ENCODE measurements around the gene PNPLA3. TPM values are rescaled to one million over a fixed set of nuclear protein-coding genes. Genes with fewer than 3 reads are reported as not detected.

PNPLA3 gene
- total RNA-seq, 2 experiments from 2014 or later = not detected

- no peak for DNase-seq (ENCODE audit: low spot score)
- CTCF ChIA-PET (ENCODE audit: unreplicated experiment) = no interaction called here
- Histone ChIP-seq H3K27ac (ENCODE audit: low read depth, low read length, poor library complexity, severe bottlenecking) (no peak overlapping the region), H4K20me1 (ENCODE audit: insufficient read depth, low read length) (no peaks in the 10 kb centered on the region), H3K4me3 (ENCODE audit: low read depth, low read length, poor library complexity, severe bottlenecking) (no peak overlapping the region), H3K4me2 (ENCODE audit: low read length) (no peak overlapping the region), H3K4me1 (ENCODE audit: insufficient read depth, low read length, poor library complexity, severe bottlenecking) (peaks cover 8% of the 10 kb centered on the region), H3K9me3 (ENCODE audit: low read length) (no peaks in the 10 kb centered on the region), H2AFZ (ENCODE audit: low read length) (no peak overlapping the region), H3K36me3 (ENCODE audit: insufficient read depth, low read length) (no peaks in the 10 kb centered on the region), H3K9me2 (ENCODE audit: insufficient read depth, low read length) (no peaks in the 10 kb centered on the region), H3K79me2 (ENCODE audit: insufficient read depth, low read depth, low read length) (no peaks in the 10 kb centered on the region)
- POLR2A ChIA-PET = no interaction called here
- no TSS peak for BruUV-seq (replicated peaks)
- intact Hi-C loops (cut with micrococcal nuclease; ENCODE audit: unreplicated experiment) = loop anchor here (10.0 kb wide), 1 partner anchor 739 kb away; no protein-coding TSS in a partner anchor
- TF ChIP-seq EZH2phosphoT487 (IDR thresholded peaks at IDR 0.05; ENCODE audit: borderline replicate concordance, low read depth, low read length) (no peak), CTCF (conservative IDR thresholded peaks at IDR 0.05; ENCODE audit: low read length) (no peak)
These were observed 37.4 kb upstream of the PNPLA3 start for GRCh38 chr22:43886231-43886630.

DNA sequence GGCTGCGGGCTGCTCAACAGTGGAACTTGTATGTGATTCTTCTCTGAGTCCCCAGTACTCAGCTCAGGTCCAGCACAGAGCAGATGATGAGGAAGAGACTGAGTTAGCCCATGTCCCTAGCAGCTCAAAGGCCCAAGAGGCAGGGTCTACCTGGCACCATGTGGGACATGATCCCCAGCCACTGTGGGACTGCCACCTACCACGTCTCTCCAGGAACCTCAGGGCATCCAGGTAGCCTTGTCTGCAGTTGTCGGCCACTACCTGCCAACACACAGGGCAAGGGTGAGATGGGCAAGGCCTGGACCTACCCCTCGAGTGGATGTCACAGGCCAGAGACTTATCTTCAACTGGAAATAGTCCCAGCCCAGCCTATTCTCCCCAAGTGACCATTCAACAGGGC, 36.2 kb upstream of the PNPLA3 start:
- no peaks in the 10 kb centered on the region for H3K36me3 ChIP-seq (ENCODE audit: insufficient read depth, low read length)
- intact Hi-C loops (cut with micrococcal nuclease; ENCODE audit: unreplicated experiment) = loop anchor here (10.0 kb wide), 1 partner anchor 737 kb away; no protein-coding TSS in a partner anchor
- no peak overlapping the region for H2AFZ ChIP-seq (ENCODE audit: low read length)
- no peaks in the 10 kb centered on the region for H4K20me1 ChIP-seq (ENCODE audit: insufficient read depth, low read length)
- no peaks in the 10 kb centered on the region for H3K79me2 ChIP-seq (ENCODE audit: insufficient read depth, low read depth, low read length)
- no peak overlapping the region for H3K4me2 ChIP-seq (ENCODE audit: low read length)
- H3K9me2 ChIP-seq (ENCODE audit: insufficient read depth, low read length) = no peaks in the 10 kb centered on the region
- ChIA-PET POLR2A (no interaction called here), CTCF (ENCODE audit: unreplicated experiment) (no interaction called here)
- no peak overlapping the region for H3K4me3 ChIP-seq (ENCODE audit: low read depth, low read length, poor library complexity, severe bottlenecking)
- TF ChIP-seq EZH2phosphoT487 (IDR thresholded peaks at IDR 0.05; ENCODE audit: borderline replicate concordance, low read depth, low read length) (no peak), CTCF (conservative IDR thresholded peaks at IDR 0.05; ENCODE audit: low read length) (no peak)
- H3K4me1 ChIP-seq (ENCODE audit: insufficient read depth, low read length, poor library complexity, severe bottlenecking) = peaks cover 8% of the 10 kb centered on the region
- no peak overlapping the region for H3K27ac ChIP-seq (ENCODE audit: low read depth, low read length, poor library complexity, severe bottlenecking)
- DNase-seq (ENCODE audit: low spot score) = no peak
- H3K9me3 ChIP-seq (ENCODE audit: low read length) = no peaks in the 10 kb centered on the region
- no TSS peak for BruUV-seq (replicated peaks)

GRCh38 chr22:43888740-43889139, 34.9 kb upstream of the PNPLA3 start:
- Histone ChIP-seq H3K9me3 (ENCODE audit: low read length) (no peaks in the 10 kb centered on the region), H3K4me3 (ENCODE audit: low read depth, low read length, poor library complexity, severe bottlenecking) (no peak overlapping the region), H3K36me3 (ENCODE audit: insufficient read depth, low read length) (no peaks in the 10 kb centered on the region), H3K79me2 (ENCODE audit: insufficient read depth, low read depth, low read length) (no peaks in the 10 kb centered on the region), H3K9me2 (ENCODE audit: insufficient read depth, low read length) (no peaks in the 10 kb centered on the region), H4K20me1 (ENCODE audit: insufficient read depth, low read length) (no peaks in the 10 kb centered on the region), H2AFZ (ENCODE audit: low read length) (no peak overlapping the region), H3K27ac (ENCODE audit: low read depth, low read length, poor library complexity, severe bottlenecking) (no peak overlapping the region), H3K4me2 (ENCODE audit: low read length) (no peak overlapping the region), H3K4me1 (ENCODE audit: insufficient read depth, low read length, poor library complexity, severe bottlenecking) (peaks cover 8% of the 10 kb centered on the region)
- intact Hi-C loops (cut with micrococcal nuclease; ENCODE audit: unreplicated experiment) = loop anchor here (10.0 kb wide), 1 partner anchor 736 kb away; no protein-coding TSS in a partner anchor
- ChIA-PET POLR2A (no interaction called here), CTCF (ENCODE audit: unreplicated experiment) (no interaction called here)
- DNase-seq (ENCODE audit: low spot score) = no peak
- TF ChIP-seq CTCF (conservative IDR thresholded peaks at IDR 0.05; ENCODE audit: low read length) (no peak), EZH2phosphoT487 (IDR thresholded peaks at IDR 0.05; ENCODE audit: borderline replicate concordance, low read depth, low read length) (no peak)
- BruUV-seq (replicated peaks) = no TSS peak

Data from OCI-LY7 (cell line).